GM21381 (cell line): Measurements from ENCODE around the gene SCAMP2.

Experiments used
- ATAC-seq: cut with Tn5 transposase; IDR thresholded peaks from one replicate; pipeline ENCODE4 v1.9.1; 2021; ENCODE audit warnings: mild to moderate bottlenecking, moderate library complexity; ENCODE audit not compliant: unreplicated experiment

The SCAMP2 gene

GRCh38 chr15:74839526-74840395, 33.4 kb downstream of the SCAMP2 start:
- no peak for ATAC-seq

- no peak for ATAC-seq
Measured at GRCh38 chr15:74838746-74839525, 34.2 kb downstream of the SCAMP2 start.

DNA sequence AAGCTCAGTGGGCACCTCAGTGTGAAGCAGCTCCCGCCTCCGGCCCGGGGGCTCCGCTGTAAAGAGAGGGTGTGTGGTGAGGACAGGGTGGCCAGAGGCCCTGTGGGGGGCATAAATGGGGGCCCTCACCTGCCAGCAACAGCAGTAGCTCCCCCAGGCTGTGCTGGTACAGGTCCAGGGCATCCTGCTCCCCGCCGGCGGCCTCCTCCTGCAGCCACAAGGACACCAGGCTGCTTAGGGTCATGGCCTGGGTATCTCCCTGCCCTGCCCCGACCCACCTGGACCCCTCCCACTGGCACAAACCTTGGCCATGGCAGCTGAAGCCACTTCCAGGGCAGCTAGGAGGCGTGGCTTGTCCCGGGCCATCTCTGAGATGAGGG, 35.0 kb downstream of the SCAMP2 start:
- ATAC-seq: no peak

DNA sequence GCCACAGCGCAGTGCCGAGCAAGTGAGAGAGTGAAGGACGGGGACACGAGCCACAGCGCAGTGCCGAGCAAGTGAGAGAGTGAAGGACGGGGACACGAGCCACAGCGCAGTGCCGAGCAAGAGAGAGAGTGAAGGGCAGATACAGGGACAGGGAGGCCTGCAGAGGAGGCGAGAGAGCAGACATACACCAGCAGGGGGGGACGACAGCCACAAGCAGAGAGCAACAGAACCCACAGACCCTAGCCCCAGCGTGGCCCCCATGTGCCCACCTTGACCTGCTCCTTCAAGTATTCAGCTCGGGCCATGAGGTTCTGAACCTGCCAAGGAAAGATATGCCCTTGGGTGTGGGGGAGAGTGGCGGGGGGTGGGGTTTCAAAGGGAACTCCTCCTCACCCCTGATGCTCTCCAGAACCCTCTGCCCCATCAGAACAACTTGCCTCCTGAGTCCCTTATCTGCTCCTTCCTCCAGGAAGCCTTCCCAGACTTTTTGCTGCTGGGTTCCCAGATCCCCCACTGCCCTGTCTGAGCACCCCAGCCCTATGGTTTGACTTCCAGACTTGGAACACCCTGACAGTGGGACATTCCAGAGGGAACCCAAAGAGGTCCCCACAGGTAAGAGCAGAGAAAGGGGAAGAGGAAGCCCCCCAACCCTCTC, 35.6 kb downstream of the SCAMP2 start:
- no peak for ATAC-seq

DNA sequence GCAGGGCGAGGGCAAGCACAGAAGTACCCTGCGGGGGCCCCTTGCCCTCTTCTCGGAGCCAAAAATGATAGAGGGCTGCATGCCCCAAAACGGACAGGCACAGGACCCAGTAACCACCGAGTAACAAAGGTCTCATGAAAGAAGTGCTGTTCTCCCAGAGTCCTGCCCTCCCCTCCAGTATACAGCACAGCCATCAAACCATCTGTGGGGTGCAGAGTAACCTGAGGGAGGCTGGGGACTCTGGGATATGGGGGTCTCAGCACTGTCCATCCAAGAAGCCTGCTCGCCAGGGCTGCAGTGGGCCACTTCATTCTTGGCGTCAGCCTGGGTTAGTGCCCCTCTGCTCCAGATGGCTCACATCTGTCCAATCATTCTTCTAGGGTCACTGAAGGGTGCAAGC, 36.3 kb downstream of the SCAMP2 start:
- no peak for ATAC-seq

- ATAC-seq: no peak
Measured at GRCh38 chr15:74835312-74835823, 37.8 kb downstream of the SCAMP2 start.

- no peak for ATAC-seq
Measured at GRCh38 chr15:74833376-74834107, 39.6 kb downstream of the SCAMP2 start.

DNA sequence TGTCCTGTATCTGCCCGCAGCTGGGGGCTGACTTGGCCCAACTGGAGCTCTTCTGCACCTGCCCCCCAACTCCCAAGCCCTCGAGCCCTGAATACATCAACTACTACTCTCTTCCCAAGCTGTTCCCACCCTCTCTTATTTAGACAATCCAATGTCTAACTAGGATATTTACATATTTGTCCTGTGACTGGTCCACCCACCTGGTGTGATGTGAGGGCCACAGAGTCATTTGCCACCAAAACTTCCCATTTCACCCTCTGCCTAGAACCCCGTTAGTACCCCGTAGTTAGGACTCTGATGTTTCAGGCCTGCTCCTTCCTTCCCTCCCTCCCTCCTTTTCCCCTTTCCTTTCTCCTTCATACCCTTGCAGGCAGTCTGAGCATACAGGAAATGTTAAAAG, 40.3 kb downstream of the SCAMP2 start:
- ATAC-seq: no peak

DNA sequence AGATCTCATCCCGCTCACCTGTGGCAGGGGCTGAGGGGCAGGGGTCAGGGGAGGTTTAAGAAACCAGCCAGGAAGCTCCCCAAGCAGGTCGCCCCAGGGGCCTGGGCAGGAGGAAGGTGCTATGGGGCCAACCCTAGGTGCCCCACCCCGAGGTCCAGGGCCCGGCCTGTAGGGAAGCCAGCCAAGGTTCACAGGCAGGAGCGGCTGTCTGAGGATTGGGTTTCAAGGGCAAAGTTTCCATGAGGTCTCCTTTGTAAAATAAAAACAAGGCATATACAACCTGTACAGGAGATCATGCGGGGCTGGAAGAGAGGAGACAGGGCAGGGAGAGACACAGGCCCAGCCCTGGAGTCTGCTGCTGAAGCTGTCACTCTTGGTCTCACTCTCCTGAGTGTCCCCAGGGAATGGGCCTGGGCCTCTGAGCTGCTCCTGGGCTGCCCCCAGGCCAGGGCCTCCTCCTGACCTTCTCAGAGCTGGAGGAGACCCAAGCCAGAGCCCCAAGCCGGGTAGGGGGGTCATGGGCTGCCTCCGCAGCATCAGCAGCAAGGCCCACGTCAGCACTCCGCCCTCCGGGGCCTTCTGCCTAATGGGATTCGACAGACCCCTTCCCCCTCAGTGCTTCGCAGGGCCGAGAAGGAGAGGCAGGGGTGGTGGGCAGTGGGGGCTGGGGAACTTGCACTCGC, 41.2 kb downstream of the SCAMP2 start:
- no peak for ATAC-seq

- ATAC-seq: no peak
Measured at GRCh38 chr15:74830868-74831267, 42.3 kb downstream of the SCAMP2 start.

DNA sequence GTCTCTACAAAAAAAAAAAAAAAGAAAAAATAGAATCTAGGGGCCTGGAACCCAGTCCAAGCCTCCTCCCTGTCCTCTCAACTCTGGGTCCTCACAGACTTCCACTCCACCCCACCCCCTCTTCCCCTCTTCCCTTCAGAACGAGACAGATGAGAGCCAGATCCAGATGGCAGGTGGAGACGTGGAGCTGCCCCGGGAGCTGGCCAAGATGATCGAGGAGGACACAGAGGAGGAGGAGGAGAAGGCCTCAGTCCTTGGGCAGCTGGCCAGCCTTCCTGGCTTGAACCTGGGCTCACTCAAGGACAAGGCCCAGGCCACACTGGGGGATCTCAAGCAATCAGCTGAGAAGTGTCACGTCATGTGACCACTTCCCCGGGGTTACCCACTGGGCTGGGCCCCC, 43.2 kb downstream of the SCAMP2 start:
- no peak for ATAC-seq

DNA sequence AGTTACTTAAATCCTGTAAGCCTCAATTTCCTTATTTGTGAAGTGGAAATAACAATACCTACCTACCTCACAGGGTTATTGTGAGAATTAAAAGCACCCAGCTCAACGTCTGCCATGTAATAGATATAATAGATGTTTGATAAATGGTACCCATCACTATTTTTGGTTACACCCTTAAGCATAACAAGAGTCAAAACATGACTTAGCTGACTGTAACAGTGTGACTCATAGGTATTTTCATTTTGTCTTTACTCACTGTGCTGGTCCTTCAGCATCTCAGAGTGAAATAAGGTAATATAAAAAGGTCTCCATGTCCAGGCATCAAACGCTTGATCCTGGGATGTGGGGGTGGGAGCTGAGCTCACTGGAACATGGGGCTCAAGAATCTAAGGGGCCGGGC, 43.7 kb downstream of the SCAMP2 start:
- ATAC-seq: no peak

DNA sequence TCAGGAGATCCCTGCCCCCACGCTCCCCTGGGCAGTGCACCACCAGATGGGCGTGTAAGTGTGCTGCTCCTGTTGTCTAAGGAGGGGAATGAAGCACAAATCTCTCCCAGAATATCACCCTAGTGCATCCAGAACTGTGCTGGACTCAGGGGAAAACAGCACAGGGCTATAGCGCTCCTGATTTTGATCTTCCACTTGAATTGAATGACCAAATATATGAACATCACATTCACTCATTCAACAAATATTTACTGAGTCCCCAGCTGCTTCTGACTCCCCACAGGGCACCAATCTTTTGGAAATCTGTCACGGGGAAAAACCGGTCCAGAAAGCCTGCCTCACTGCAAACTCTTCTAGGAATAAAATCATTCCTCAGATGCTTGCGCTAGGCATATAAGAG, 44.3 kb downstream of the SCAMP2 start:
- ATAC-seq: no peak

- no peak for ATAC-seq
Measured at GRCh38 chr15:74827614-74828013, 45.6 kb downstream of the SCAMP2 start.

DNA sequence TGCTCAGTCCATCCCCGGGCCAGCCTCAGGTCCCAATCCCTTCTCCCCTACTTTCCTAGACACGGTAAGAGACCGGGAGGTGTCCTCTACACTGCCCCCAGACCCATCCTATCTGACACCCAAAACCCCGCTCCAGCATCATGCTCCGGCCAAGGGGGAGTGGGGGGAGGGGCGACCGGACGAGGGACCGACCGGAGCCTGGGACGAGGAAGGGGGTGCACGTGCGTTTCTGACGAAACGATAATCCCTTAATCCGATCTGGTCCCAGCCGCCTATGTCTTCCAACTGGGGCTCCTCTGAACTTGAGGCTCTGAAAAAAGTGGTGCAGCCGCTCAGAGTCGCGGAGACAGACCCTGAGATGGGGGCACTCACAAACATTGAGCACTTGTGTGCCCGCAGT, 46.2 kb downstream of the SCAMP2 start:
- no peak for ATAC-seq

GRCh38 chr15:74826364-74826819, 46.8 kb downstream of the SCAMP2 start, which contains the start of gene CPLX3:
Gene CPLX3 (plus strand): TSS chr15:74826627. CDS start chr15:74826704, 77 bp downstream.
- ATAC-seq: no peak

- no peak for ATAC-seq
Measured at GRCh38 chr15:74825866-74826265, 47.3 kb downstream of the SCAMP2 start.

GRCh38 chr15:74824976-74825375, 48.2 kb downstream of the SCAMP2 start:
- no peak for ATAC-seq

- ATAC-seq: no peak
Measured at GRCh38 chr15:74823324-74823723, 49.8 kb downstream of the SCAMP2 start.

DNA sequence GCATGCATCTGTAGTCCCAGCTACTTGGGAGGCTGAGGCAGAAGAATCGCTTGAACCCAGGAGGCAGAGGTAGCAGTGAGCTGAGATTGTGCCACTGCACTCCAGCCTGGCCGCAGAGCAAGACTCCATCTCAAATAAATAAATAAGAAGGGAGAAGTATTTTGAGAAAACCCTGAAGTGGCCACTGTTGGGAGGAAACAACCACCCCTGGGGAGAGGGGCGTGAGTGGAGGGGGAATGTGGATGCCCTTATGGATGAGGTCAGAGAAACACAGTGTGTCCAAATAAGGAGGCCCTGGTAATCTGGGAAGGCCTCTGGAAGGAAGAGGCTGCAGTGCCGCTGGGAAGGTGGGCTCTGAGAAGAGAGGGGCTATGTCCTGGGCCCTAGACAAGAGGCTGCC, 50.9 kb downstream of the SCAMP2 start:
- ATAC-seq: no peak
